ENCODE measurements around the gene JMY. TPM values are rescaled to one million over a fixed set of nuclear protein-coding genes. Genes with fewer than 3 reads are reported as not detected.

JMY gene
- total RNA-seq, 1 experiment from 2014 or later = 15.2 TPM

GRCh38 chr5:79284846-79285245, 48.9 kb downstream of the JMY start:
- Histone ChIP-seq H2AK5ac (ENCODE audit: insufficient read length, low read length) (no peak overlapping the region), H4K20me1 (ENCODE audit: control insufficient read depth, insufficient read depth, insufficient read length) (no peaks in the 10 kb centered on the region), H2BK5ac (ENCODE audit: insufficient read length, low read length) (no peak overlapping the region), H3K18ac (ENCODE audit: insufficient read length, low read depth, low read length) (no peak overlapping the region), H3K79me2 (ENCODE audit: insufficient read depth, low read length) (no peaks in the 10 kb centered on the region), H3K9ac (ENCODE audit: extremely low read depth, insufficient read length, low read length) (no peak overlapping the region), H3T11ph (ENCODE audit: low read length) (no peak overlapping the region), H2BK120ac (ENCODE audit: low read depth, low read length, poor library complexity, severe bottlenecking) (no peak overlapping the region), H3K27ac (ENCODE audit: insufficient read length, low read depth, low read length) (no peak overlapping the region), H2BK15ac (ENCODE audit: low read depth, low read length) (no peak overlapping the region), H3K23me2 (ENCODE audit: insufficient read length, low read depth, low read length, poor library complexity, severe bottlenecking) (no peaks in the 10 kb centered on the region), H3K79me1 (ENCODE audit: insufficient read depth, low read depth, low read length, poor library complexity, severe bottlenecking) (no peaks in the 10 kb centered on the region), H4K91ac (ENCODE audit: insufficient read length, low read depth, low read length) (no peak overlapping the region), H3K14ac (ENCODE audit: insufficient read depth, low read length) (no peak overlapping the region), H3K4ac (ENCODE audit: low read depth, low read length) (no peak overlapping the region), H2AFZ (ENCODE audit: low read length) (no peak overlapping the region), H4K5ac (ENCODE audit: insufficient read length, low read depth, low read length) (no peak overlapping the region), H3K9me3 (ENCODE audit: control insufficient read depth, low read depth, low read length) (no peaks in the 10 kb centered on the region), H3K27me3 (ENCODE audit: insufficient read depth, low read length) (no peaks in the 10 kb centered on the region), H3K4me2 (ENCODE audit: insufficient read depth, insufficient read length, low read length) (no peak overlapping the region), H3K56ac (ENCODE audit: insufficient read length, low read depth, low read length) (no peak overlapping the region), H2BK12ac (ENCODE audit: insufficient read length, low read depth, low read length) (no peak overlapping the region), H2BK20ac (ENCODE audit: low read depth, low read length, poor library complexity, severe bottlenecking) (no peak overlapping the region), H4K8ac (replicated peaks; ENCODE audit: insufficient read length, low read depth, low read length) (no peak overlapping the region), H3K23ac (ENCODE audit: insufficient read length, low read depth, low read length) (no peak overlapping the region), H3K4me1 (ENCODE audit: insufficient read depth, low read length) (no peaks in the 10 kb centered on the region; the same call in 1 of the 2 replicates)
- no peak for DNase-seq
- Mint-ChIP-seq H3K27me3 (ENCODE audit: low read depth) (no peaks in the 10 kb centered on the region), H3K27ac (no peak overlapping the region), H3K36me3 (ENCODE audit: insufficient read depth in 1 of 3, low read depth in 3 of 3) (peaks cover 8 to 32% (median 22%) of the 10 kb centered on the region in 3 experiments), H3K4me3 (no peak overlapping the region), H3K9me3 (no peaks in the 10 kb centered on the region), H3K4me1 (peaks cover 5 to 6% of the 10 kb centered on the region in 2 experiments)
- TF ChIP-seq, protein P1, sequence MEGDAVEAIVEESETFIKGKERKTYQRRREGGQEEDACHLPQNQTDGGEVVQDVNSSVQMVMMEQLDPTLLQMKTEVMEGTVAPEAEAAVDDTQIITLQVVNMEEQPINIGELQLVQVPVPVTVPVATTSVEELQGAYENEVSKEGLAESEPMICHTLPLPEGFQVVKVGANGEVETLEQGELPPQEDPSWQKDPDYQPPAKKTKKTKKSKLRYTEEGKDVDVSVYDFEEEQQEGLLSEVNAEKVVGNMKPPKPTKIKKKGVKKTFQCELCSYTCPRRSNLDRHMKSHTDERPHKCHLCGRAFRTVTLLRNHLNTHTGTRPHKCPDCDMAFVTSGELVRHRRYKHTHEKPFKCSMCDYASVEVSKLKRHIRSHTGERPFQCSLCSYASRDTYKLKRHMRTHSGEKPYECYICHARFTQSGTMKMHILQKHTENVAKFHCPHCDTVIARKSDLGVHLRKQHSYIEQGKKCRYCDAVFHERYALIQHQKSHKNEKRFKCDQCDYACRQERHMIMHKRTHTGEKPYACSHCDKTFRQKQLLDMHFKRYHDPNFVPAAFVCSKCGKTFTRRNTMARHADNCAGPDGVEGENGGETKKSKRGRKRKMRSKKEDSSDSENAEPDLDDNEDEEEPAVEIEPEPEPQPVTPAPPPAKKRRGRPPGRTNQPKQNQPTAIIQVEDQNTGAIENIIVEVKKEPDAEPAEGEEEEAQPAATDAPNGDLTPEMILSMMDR (conservative IDR thresholded peaks at IDR 0.05) = no peak
- no CpG with 5 or more reads among the region's 3 CpGs for WGBS (ENCODE audit: extremely low coverage, insufficient read length, low lambda C conversion rate)
